ENCODE results near the gene MRPL46.
"Not testable (repeated sequence)": the region's sequence is repeated elsewhere in the genome, so short reads cannot be mapped to it uniquely, and the experiment has no call there.

MRPL46 gene

GRCh38 chr15:88489321-88489720, 22.1 kb upstream of the MRPL46 start:
- no peaks in the 10 kb centered on the region for H3K9me3 Mint-ChIP-seq
- DNase-seq: no peak
- no peaks in the 10 kb centered on the region for H3K36me3 Mint-ChIP-seq
- CTCF ChIA-PET: no interaction called here
- H3K27me3 Mint-ChIP-seq: no peaks in the 10 kb centered on the region
- no peak overlapping the region for H3K4me3 Mint-ChIP-seq
- no peak overlapping the region for H3K27ac Mint-ChIP-seq
- H3K4me1 Mint-ChIP-seq: no peaks in the 10 kb centered on the region

- H3K36me3 Mint-ChIP-seq: no peaks in the 10 kb centered on the region
- no peak overlapping the region for H3K4me3 Mint-ChIP-seq
- H3K9me3 Mint-ChIP-seq: no peaks in the 10 kb centered on the region
- no peak for DNase-seq
- H3K27ac Mint-ChIP-seq: no peak overlapping the region
- CTCF ChIA-PET: no interaction called here
- no peaks in the 10 kb centered on the region for H3K27me3 Mint-ChIP-seq
- no peaks in the 10 kb centered on the region for H3K4me1 Mint-ChIP-seq
These were observed 20.8 kb upstream of the MRPL46 start for GRCh38 chr15:88487796-88488523.

GRCh38 chr15:88487178-88487795, 20.1 kb upstream of the MRPL46 start:
- no peaks in the 10 kb centered on the region for H3K36me3 Mint-ChIP-seq
- no peak overlapping the region for H3K4me3 Mint-ChIP-seq
- no peaks in the 10 kb centered on the region for H3K9me3 Mint-ChIP-seq
- no peaks in the 10 kb centered on the region for H3K27me3 Mint-ChIP-seq
- DNase-seq: no peak
- H3K4me1 Mint-ChIP-seq: no peaks in the 10 kb centered on the region
- no peak overlapping the region for H3K27ac Mint-ChIP-seq
- CTCF ChIA-PET: no interaction called here

- H3K4me1 Mint-ChIP-seq: no peaks in the 10 kb centered on the region
- CTCF ChIA-PET: no interaction called here
- H3K27me3 Mint-ChIP-seq: no peaks in the 10 kb centered on the region
- no peak overlapping the region for H3K27ac Mint-ChIP-seq
- H3K36me3 Mint-ChIP-seq: no peaks in the 10 kb centered on the region
- DNase-seq: no peak
- H3K9me3 Mint-ChIP-seq: no peaks in the 10 kb centered on the region
- no peak overlapping the region for H3K4me3 Mint-ChIP-seq
These were observed 17.6 kb upstream of the MRPL46 start for GRCh38 chr15:88484682-88485331.

- no peaks in the 10 kb centered on the region for H3K4me1 Mint-ChIP-seq
- H3K27me3 Mint-ChIP-seq: no peaks in the 10 kb centered on the region
- no peak for DNase-seq
- H3K36me3 Mint-ChIP-seq: peaks cover 3% of the 10 kb centered on the region
- CTCF ChIA-PET: no interaction called here
- no peaks in the 10 kb centered on the region for H3K9me3 Mint-ChIP-seq
- H3K4me3 Mint-ChIP-seq: no peak overlapping the region
- H3K27ac Mint-ChIP-seq: no peak overlapping the region
These were observed 15.1 kb upstream of the MRPL46 start for GRCh38 chr15:88482263-88482662.

- Mint-ChIP-seq H3K27ac (no peak overlapping the region), H3K4me3 (no peak overlapping the region), H3K9me3 (no peaks in the 10 kb centered on the region), H3K36me3 (peaks cover 11% of the 10 kb centered on the region), H3K4me1 (no peaks in the 10 kb centered on the region), H3K27me3 (no peaks in the 10 kb centered on the region)
- CTCF ChIA-PET: no interaction called here
- no peak for DNase-seq
These were observed 13.8 kb upstream of the MRPL46 start for GRCh38 chr15:88480981-88481380.

- CTCF ChIA-PET: interaction anchor here (2.2 kb wide), 1 partner anchor 185 kb away, joined by 5 read pairs; no protein-coding TSS in a partner anchor
- no peak for DNase-seq
- H3K4me3 Mint-ChIP-seq: no peak overlapping the region
- no peaks in the 10 kb centered on the region for H3K9me3 Mint-ChIP-seq
- no peak overlapping the region for H3K27ac Mint-ChIP-seq
- no peaks in the 10 kb centered on the region for H3K4me1 Mint-ChIP-seq
- H3K36me3 Mint-ChIP-seq: peaks cover 13% of the 10 kb centered on the region
- H3K27me3 Mint-ChIP-seq: no peaks in the 10 kb centered on the region
These were observed 12.0 kb upstream of the MRPL46 start for GRCh38 chr15:88479169-88479568.

- no peak for DNase-seq
- H3K27me3 Mint-ChIP-seq: no peaks in the 10 kb centered on the region
- H3K4me3 Mint-ChIP-seq: no peak overlapping the region
- H3K36me3 Mint-ChIP-seq: peaks cover 13% of the 10 kb centered on the region
- no peaks in the 10 kb centered on the region for H3K4me1 Mint-ChIP-seq
- CTCF ChIA-PET: interaction anchor here (0.7 to 2.2 kb wide), 2 partner anchors 187 to 403 kb away, joined by 3 to 5 read pairs; no protein-coding TSS in a partner anchor
- H3K9me3 Mint-ChIP-seq: no peaks in the 10 kb centered on the region
- H3K27ac Mint-ChIP-seq: no peak overlapping the region
These were observed 10.7 kb upstream of the MRPL46 start for GRCh38 chr15:88477904-88478303.

- Mint-ChIP-seq H3K9me3 (no peaks in the 10 kb centered on the region), H3K27ac (peak overlapping the region; percentile 21), H3K36me3 (peaks cover 19% of the 10 kb centered on the region), H3K27me3 (no peaks in the 10 kb centered on the region), H3K4me3 (no peak overlapping the region), H3K4me1 (no peaks in the 10 kb centered on the region)
- CTCF ChIA-PET: interaction anchor here (0.7 to 2.2 kb wide), 3 partner anchors 10 to 404 kb away, joined by 3 to 5 read pairs (median 3); partner anchors contain the start of genes MRPL46 and MRPS11
- no peak for DNase-seq
These were observed 9.9 kb upstream of the MRPL46 start for GRCh38 chr15:88477126-88477525.

GRCh38 chr15:88476635-88477060, 9.5 kb upstream of the MRPL46 start:
- Mint-ChIP-seq H3K27me3 (no peaks in the 10 kb centered on the region), H3K9me3 (no peaks in the 10 kb centered on the region), H3K4me3 (no peak overlapping the region), H3K4me1 (no peaks in the 10 kb centered on the region), H3K36me3 (peaks cover 23% of the 10 kb centered on the region), H3K27ac (peak overlapping the region; percentile 21)
- peak; percentile 46 for DNase-seq
- CTCF ChIA-PET: interaction anchor here (0.7 kb wide), 1 partner anchor 9 kb away, joined by 3 read pairs; the partner anchor contains the start of genes MRPL46 and MRPS11

GRCh38 chr15:88473661-88474293, 6.6 kb upstream of the MRPL46 start:
- H3K4me1 Mint-ChIP-seq, DNase-seq, H3K27me3 Mint-ChIP-seq, H3K4me3 Mint-ChIP-seq, H3K9me3 Mint-ChIP-seq, H3K27ac Mint-ChIP-seq: not testable (repeated sequence)
- peaks cover 23% of the 10 kb centered on the region for H3K36me3 Mint-ChIP-seq
- CTCF ChIA-PET: interaction anchor here (1.1 kb wide), 1 partner anchor 142 kb away, joined by 4 read pairs; no protein-coding TSS in a partner anchor

GRCh38 chr15:88472225-88472624, 5.0 kb upstream of the MRPL46 start:
- Mint-ChIP-seq H3K4me3 (no peak overlapping the region), H3K9me3 (no peaks in the 10 kb centered on the region), H3K27ac (no peak overlapping the region), H3K4me1 (no peaks in the 10 kb centered on the region), H3K36me3 (peaks cover 20% of the 10 kb centered on the region), H3K27me3 (no peaks in the 10 kb centered on the region)
- DNase-seq: no peak
- CTCF ChIA-PET: no interaction called here

- Mint-ChIP-seq H3K27me3 (no peaks in the 10 kb centered on the region), H3K36me3 (peaks cover 11% of the 10 kb centered on the region), H3K4me3 (no peak overlapping the region), H3K4me1 (peaks cover 13% of the 10 kb centered on the region), H3K27ac (no peak overlapping the region), H3K9me3 (no peaks in the 10 kb centered on the region)
- CTCF ChIA-PET: interaction anchor here (1.8 kb wide), 1 partner anchor 20 kb away, joined by 4 read pairs; no protein-coding TSS in a partner anchor
- DNase-seq: no peak
These were observed 3.6 kb upstream of the MRPL46 start for GRCh38 chr15:88470625-88471372.

Data from activated naive CD4-positive, alpha-beta T cell treated with anti-CD3 and anti-CD28 coated beads, Interleukin-2, amount 10 ng/mL, durations not matched to agents 7 days and 5 days (primary cell).